HG03025 (cell line): ENCODE data around the gene USP3.
"Not testable (repeated sequence)": the region's sequence is repeated elsewhere in the genome, so short reads cannot be mapped to it uniquely, and the experiment has no call there.

Experiments
- ATAC-seq: cut with Tn5 transposase; IDR thresholded peaks from one replicate; pipeline ENCODE4 v1.9.1; 2021; ENCODE audit warnings: mild to moderate bottlenecking, moderate library complexity; ENCODE audit not compliant: unreplicated experiment, low FRiP score

USP3 gene

DNA sequence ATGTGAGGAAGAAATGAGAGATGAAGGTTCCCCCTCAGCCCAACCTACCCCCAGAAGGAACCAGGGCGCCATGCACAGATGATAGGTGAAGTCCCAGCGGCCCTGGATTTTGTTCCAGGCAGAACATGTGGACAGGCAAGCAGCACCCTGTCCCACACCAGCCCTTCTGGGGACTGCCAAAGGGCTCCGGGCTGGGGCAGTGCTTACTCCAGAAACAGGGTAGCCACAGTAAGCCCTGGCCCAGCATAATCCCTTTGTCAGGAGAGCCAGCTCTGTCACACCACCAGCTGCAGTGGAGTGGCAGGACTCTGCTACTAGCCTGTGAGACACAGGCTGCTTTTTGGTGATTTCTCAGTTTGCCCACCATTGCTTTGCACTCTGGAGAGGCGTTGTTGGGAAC is 99.1 kb downstream of the USP3 start:
- ATAC-seq, result no peak

DNA sequence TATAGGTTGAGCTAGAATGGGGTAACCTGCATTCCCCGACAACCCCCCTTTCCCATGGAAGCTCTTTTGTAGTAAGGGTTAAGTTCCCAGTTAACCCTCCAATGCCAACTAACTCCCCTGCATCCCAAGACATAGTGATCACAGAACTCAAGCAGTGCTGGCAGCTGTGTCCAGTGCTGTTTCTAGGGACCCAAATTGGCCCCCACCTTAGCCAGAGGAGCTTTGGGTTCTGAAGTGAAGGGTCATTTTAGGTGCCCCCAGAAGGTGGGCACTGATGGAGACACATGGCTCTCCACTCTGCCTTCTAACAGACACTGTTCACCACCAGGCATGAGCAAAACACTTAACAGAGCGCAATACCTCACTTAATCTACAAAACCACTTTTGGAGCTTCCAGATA is 99.9 kb downstream of the USP3 start:
- ATAC-seq, result no peak

DNA sequence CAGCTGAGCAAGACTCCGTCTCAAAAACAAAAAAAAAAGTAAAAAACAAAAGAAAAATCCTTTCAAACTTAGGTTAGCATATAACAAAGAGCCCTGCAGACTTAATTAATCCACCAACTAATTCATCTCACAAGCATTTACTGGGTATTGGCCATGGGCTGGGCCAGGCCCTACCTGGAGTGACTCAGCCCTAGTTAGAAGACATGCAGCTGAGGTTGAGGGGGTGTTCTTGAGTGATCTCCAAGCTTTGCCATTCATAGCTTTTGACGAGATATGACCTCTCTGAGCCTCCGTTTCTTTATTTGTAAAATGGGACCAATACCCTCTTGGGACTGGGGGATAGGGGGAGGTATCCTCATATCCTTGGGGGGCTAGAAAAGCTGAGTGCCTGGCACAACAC is 100.6 kb downstream of the USP3 start:
- ATAC-seq, result no peak

DNA sequence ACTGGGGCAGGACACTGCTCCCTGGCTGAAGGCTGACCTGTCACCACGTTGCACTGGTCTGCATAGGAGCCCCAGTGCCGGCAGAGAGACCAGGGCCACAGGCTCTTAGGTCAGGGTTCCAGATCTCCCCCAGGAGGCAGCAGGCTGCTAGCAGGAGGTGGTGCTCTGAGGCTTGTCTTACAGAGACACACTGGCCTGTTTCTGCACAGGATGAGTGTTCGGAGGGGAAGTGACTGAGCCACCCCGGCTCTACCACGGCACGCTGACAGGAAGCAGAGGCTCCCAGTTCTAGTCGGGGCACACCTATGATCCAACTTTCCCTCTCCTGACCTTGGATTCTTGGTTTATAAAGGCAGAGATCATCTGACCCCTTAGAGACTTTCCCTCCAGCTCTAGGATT is 101.4 kb downstream of the USP3 start:
- no peak for ATAC-seq

DNA sequence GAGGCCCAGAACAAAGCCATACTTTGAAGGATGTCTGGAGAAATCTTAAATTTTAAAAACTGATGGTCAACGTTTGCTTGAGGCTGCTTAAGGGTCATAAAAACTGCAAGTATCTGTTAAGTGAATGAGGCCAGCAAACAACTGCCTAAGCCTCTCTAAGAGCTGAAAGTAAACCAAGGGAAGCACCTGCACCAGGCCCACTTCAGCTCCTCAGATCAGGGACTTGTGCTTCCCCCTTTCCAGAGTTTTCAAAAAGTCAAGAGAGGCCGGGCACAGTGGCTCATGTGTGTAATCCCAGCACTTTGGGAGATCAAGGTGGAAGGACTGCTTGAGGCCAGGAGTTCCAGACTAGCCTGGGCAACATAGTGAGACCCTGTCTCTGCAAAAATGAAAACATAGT is 101.9 kb downstream of the USP3 start:
- ATAC-seq, result no peak

DNA sequence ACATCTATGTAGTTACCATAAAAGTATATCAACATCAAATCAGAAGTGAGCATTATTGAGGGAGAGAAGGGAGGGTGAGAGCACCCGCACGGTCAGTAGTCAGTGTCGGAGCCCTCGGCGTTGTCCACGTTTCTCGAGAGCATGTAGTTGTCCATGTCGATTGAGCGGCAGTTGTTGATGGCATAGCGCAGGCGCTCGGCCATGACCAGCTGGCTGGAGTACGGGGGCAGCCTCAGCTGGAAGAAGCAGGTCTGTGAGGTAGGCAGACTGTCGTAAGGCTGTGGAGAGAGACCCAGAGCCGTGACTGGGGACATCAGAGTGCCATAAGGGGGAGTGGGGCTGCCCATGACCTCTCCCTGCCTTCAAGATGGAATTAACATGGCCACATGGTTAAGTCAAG is 104.6 kb downstream of the USP3 start:
- ATAC-seq, result no peak

DNA sequence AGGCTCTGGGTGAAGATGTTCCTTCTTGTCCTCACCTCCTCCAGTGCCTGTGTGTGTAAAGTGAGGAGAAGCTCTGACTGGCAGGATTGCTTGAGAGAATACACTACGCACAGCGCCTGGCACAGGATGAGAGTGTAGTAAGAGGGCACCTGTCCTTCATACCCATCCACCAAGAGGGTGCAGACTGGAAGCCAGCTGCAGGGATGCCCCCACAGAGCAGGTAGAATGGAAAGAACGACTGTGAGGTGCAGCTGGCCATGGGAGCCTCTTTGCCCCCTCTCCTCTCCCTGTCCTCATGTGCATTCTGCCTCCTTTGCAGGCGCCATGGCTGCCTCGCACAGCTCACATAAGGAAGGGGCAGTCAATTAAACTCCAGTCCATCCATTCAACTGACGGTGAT is 105.1 kb downstream of the USP3 start:
- ATAC-seq, result no peak

DNA sequence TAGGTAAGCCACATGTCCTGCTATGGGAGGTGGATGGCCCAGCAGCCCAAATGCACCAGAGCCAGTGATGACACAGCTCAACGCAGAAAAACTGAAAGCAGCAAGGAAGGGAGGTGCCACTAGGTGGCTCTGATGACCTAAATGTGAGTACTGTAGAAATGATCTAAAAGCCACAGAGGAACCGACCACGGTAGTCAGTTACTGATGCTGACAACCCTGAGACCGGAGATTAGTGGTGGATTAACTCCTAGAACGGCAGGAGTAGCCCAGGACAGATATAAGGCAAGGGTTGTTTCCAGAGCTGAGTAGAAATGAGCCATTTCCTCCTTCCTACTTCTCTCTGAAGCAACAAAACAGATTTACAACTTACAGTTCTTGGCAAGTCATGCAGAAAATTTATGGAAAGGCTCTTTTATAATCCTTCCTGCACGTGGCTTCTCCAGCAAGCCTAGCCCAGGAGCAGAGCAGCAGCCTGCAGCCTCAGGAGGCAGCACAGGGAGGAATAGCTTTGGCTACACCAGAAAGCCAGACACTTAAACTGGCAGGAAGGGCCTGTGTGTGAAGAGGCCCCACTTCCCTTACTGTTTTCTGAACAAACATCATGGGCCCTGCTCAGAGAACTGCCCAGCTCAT is 105.9 kb downstream of the USP3 start:
- no peak for ATAC-seq

DNA sequence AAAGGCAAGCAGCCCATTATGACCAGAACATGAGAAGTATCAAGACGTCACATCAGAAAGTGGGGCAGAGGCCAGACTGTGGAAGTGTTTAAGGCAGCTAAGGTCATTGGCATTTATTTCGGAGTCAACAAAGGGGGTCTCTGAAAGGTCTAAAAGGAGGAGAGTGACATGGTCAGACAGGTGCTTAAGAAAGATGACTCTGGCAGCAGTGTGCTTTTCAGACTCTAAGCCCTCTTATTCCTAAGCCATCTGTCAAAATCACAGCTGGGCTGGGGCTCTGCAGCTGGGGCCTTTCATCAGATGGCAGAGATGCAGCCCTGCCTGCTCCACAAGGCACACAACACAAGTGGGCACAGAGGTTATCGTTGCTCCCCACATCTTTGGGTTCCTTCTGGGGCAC is 106.8 kb downstream of the USP3 start:
- no peak for ATAC-seq

DNA sequence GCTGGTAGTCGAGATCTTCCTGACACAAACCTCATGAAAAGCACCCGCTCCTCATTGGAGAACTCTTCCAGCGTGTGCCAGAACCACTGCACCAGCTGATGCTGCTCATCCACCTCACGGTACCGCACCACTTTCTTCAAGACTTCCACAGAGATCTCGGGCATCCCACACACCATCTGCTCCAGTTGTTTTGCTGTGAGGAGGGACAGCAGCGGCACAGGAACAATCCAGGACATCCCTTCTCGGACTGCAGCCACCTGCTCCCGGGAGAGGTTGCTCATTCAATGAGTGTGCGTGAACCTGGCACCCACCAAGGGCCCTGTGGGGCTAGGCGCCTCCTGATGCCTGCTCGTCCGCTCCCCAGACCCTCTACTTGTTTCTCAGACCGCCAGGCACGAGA is 107.9 kb downstream of the USP3 start:
- no peak for ATAC-seq

DNA sequence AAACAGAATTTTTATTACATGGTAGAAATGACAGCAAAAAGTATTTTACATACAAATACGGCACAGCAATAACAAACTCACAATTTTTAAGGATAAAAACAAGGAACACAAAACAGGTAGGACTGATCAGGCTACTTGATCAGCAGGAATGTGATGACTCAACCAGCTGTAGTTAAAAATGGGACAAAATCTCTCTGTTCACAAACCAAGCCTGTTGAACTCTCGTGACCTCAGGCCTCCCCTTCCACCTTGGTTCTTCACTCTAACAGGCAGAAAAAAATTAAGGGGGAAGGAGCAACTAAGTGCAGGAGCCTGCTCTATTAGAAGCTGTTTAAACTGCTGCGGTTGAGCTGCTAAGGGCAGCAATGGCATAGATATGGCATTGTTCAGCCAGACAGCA is 111.5 kb downstream of the USP3 start:
- ATAC-seq, result no peak

DNA sequence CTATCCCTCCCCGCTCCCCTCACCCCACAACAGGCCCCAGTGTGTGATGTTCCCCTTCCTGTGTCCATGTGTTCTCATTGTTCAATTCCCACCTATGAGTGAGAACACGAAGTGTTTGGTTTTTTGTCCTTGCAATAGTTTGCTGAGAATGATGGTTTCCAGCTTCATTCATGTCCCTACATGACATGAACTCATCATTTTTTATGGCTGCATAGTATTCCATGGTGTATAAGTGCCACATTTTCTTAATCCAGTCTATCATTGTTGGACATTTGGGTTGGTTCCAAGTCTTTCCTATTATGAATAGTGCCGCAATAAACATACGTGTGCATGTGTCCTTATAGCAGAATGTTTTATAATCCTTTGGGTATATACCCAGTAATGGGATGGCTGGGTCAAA is 112.8 kb downstream of the USP3 start:
- ATAC-seq, result not testable (repeated sequence)

DNA sequence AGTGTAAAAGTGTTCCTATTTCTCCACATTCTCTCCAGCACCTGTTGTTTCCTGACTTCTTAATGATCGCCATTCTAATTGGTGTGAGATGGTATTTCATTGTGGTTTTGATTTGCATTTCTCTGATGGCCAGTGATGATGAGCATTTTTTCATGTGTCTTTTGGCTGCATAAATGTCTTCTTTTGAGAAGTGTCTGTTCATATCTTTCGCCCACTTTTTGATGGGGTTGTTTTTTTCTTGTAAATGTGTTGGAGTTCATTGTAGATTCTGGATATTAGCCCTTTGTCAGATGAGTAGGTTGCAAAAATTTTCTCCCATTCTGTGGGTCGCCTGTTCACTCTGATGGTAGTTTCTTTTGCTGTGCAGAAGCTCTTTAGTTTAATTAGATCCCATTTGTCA is 113.2 kb downstream of the USP3 start:
- not testable (repeated sequence) for ATAC-seq

DNA sequence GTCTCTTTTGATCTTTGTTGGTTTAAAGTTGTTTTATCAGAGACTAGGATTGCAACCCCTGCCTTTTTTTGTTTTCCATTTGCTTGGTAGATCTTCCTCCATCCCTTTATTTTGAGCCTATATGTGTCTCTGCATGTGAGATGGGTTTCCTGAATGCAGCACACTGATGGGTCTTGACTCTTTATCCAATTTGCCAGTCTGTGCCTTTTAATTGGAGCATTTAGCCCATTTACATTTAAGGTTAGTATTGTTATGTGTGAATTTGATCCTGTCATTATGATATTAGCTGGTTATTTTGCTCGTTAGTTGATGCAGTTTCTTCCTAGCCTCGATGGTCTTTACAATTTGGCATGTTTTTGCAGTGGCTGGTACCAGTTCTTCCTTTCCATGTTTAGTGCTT is 116.4 kb downstream of the USP3 start:
- ATAC-seq, result not testable (repeated sequence)

DNA sequence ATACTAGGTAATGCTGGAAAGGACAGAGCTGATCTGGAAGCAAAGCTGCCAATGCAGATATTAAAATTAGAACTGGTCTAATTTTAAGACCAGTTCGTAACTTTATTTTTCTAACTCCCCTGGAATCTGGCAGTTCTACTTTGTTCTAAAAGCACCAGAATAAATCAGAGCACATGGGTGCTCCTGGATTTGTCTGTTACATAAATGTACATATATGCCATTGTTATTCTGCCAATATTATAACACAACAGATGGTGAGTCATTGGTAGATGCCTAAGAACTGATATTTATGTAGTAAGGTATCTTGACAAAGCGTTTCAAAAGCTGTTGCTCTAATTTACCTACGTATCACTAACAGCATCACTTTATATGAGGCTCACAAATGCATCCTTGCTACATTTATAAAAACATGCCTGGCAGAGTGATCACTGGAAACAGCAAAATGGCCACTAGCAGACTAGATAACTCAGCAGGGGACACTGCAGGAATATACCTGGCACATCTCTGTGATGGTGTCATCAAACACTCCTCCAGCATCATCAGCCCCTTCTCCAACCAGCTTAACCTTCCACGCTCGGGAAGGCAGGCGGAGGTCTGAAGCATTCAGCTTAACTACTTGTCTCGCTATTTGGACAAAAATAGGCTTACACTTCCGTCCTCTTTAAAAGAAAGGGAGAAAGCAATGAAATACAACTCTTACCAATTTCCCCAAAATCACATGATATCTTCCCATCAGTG is 119.0 kb downstream of the USP3 start:
- no peak for ATAC-seq

DNA sequence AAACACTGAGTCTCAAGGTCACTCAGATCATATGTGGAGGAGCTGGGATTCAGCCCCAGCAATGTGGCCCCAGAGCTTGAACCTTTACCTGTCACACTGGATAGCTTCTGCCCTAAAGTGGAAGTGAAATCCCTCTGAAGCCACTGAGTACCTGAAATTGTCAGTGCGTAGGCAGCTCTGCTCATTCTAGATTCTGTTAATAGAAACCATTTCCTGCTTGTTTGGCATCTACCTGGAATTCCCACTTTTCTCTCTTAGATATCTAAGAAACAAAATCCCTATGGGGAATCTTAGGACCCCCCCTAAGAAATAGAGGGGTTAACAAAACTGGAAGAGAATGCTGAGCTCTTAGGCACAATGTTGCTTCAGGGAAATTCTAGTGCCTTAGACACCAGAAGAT is 122.6 kb downstream of the USP3 start:
- no peak for ATAC-seq

DNA sequence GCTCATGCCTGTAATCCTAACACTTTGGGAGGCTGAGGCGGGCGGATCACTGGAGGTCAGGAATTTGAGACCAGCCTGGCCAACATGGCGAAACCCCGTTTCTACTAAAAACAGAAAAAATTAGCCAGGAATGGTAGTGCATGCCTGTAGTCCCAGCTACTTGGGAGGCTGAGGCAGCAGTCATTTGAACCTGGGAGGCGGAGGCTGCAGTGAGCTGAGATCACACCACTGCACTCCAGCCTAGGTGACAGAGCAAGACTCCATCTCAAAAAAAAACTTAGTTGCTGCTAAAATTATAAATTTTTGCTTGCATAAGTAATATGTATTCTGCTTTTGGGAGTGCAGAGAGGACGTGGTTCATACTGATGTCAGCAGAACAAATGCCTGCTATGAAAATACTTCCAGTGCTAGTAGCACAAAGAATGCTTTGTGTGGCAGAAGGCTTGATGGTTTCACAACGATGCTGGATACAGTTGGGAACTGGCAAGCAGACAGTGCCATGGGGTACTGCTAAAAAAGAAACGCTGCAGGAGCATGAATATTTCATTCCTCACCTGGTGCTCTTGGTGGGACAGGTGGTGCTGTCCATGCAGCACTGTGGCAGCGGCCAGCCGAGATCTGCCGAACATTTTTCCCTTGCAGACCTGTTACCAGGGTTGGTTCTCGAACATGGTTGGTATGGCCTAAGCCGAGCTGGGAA is 123.9 kb downstream of the USP3 start:
- no peak for ATAC-seq

DNA sequence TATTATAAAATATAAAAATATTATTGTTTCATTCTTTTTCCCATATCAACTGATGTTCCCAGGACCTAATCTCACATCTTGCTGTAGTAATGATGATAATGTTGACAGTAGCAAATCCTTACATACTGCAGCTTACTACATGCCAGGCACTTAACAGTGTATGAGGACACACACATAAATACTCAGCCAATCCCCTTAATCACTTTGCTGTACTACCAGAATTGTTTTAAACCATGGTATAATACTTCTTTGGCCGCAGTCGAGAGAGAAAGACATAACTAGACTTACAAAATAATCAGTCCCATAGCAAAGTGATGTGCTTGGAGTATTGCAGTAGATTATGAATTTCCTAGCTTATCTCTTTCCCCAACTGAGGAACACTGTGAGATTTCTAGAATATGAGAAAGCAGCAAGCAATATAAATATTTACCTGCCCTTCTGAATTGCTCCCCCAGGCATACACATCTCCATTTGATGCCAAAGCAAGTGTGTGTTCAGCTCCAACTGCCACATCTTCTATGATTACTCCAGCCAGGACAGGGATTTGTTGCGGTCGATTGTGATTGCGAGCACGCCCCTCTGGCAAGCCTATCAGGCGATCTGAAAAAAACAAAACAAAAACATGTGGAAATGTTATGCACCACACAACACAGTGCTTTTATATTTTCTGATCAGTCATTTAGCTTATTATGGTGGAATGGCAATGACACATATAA is 125.8 kb downstream of the USP3 start:
- ATAC-seq, result no peak

DNA sequence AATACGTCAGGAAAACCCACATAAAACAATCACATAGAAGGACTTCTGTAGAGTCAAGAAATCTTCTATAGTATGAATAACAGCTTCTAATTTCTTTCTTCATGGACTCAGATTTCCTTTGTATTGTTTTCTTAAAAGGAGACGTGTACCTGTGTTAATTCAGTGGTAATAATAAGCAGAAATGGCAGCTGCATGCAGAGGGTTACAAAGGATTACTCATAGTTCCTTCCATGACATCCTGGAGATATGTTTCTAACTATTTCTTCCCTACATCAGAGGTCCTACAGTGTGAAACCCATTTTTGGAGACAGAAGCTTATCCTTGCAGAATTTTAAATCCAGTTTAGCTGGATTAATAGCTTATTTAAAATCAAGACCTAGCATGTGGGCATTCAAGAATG is 128.9 kb downstream of the USP3 start:
- no peak for ATAC-seq

DNA sequence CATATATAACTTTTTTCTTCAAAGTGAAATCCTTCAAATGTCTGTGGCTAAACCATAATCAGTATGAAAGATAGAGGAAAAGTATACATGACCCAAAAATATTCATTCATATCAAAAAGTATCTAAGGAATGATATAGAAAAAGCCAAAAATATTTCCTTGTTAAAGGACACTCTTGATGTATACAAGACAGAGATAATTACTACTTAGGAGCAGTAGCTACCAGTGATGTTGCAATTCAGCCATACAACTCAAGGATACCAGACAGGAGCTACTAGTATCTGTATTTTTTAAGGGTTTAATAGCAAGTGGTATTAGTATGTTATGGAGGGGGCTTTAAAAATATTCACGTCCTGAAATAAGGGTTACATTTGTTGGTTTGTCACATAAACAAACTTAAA is 129.8 kb downstream of the USP3 start:
- ATAC-seq, result no peak

DNA sequence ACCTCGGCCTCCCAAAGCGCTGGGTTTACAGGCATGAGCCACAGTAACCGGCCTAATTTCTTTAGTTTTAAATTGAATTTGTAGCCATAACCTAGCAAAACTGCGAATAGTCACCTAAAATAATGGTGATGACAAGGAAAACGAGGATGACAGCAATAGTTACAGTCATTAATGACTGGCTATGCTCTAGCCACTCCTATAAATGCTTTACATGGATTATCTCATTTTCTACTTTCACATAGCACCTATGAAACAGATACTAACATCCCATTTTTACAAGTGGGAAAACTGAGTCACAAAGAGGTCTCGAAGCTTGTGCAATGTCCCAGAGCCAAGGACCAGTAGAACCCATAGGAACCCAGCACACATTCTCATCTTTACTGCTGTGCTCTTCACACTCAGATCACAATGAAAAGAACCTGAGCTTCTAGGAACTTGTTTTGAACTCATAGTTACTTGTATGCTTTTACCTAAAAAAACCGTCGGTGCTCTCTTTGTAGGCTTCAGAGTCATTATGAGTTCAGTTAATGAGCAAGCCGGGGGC is 132.2 kb downstream of the USP3 start:
- ATAC-seq, result no peak
